NOMO-1 treated with dmso at 0.1 percent for 144 hours (cell line): ENCODE measurements around the gene SLC26A3.

Experiments
- DNase-seq: peaks from one replicate; lab custom pipeline; 2025; ENCODE audit not compliant: unreplicated experiment; lab: John Stamatoyannopoulos, UW

The SLC26A3 gene

GRCh38 chr7:107816011-107816566 is 13.1 kb upstream of the SLC26A3 start:
- no peak for DNase-seq

- DNase-seq, result no peak
Observed at GRCh38 chr7:107815254-107815882, 12.3 kb upstream of the SLC26A3 start.

- DNase-seq, result no peak
Observed at GRCh38 chr7:107813524-107813923, 10.5 kb upstream of the SLC26A3 start.

- DNase-seq, result no peak
Observed at GRCh38 chr7:107811934-107812333, 8.9 kb upstream of the SLC26A3 start.

- DNase-seq, result no peak
Observed at GRCh38 chr7:107810626-107811025, 7.6 kb upstream of the SLC26A3 start.

- DNase-seq, result no peak
Observed at GRCh38 chr7:107809179-107809578, 6.2 kb upstream of the SLC26A3 start.

- DNase-seq, result no peak
Observed at GRCh38 chr7:107799647-107800264, 3.3 kb downstream of the SLC26A3 start.

GRCh38 chr7:107792364-107792763 is 10.7 kb downstream of the SLC26A3 start:
- DNase-seq, result no peak

- DNase-seq, result no peak
Observed at GRCh38 chr7:107789647-107790046, 13.4 kb downstream of the SLC26A3 start.

GRCh38 chr7:107788662-107789061 is 14.4 kb downstream of the SLC26A3 start:
- no peak for DNase-seq

GRCh38 chr7:107788216-107788615 is 14.8 kb downstream of the SLC26A3 start:
- no peak for DNase-seq

GRCh38 chr7:107785926-107786325 is 17.1 kb downstream of the SLC26A3 start:
- no peak for DNase-seq

GRCh38 chr7:107785170-107785569 is 17.9 kb downstream of the SLC26A3 start:
- DNase-seq, result no peak

- DNase-seq, result no peak
Observed at GRCh38 chr7:107783648-107784047, 19.4 kb downstream of the SLC26A3 start.

- no peak for DNase-seq
Observed at GRCh38 chr7:107782374-107782773, 20.6 kb downstream of the SLC26A3 start.

- DNase-seq, result no peak
Observed at GRCh38 chr7:107779647-107780099, 23.4 kb downstream of the SLC26A3 start.

- DNase-seq, result no peak
Observed at GRCh38 chr7:107778283-107778682, 24.7 kb downstream of the SLC26A3 start.

- no peak for DNase-seq
Observed at GRCh38 chr7:107777702-107778101, 25.3 kb downstream of the SLC26A3 start.

- no peak for DNase-seq
Observed at GRCh38 chr7:107773027-107773426, 30.0 kb downstream of the SLC26A3 start.

- no peak for DNase-seq
Observed at GRCh38 chr7:107768263-107768662, 34.8 kb downstream of the SLC26A3 start.

- no peak for DNase-seq
Observed at GRCh38 chr7:107767391-107767790, 35.6 kb downstream of the SLC26A3 start.

GRCh38 chr7:107758667-107759066 is 44.4 kb downstream of the SLC26A3 start:
- no peak for DNase-seq

GRCh38 chr7:107754642-107755041 is 48.4 kb downstream of the SLC26A3 start:
- DNase-seq, result no peak
